SU-DHL-6 (cell line): Measurements from ENCODE around the gene BRIP1.

Source experiments
- H2AFZ ChIP-seq: fragments of 200-600 bp; sonication (generic); 2 replicates; pipeline ENCODE4 v1.6.1; 2014; ENCODE audit warnings: low read depth, mild to moderate bottlenecking, moderate library complexity, mixed read lengths, antibody characterized with exemption, low read length; ENCODE audit not compliant: severe bottlenecking
- H3F3A ChIP-seq: fragments of 200-600 bp; shearing (Covaris generic); 2 replicates; pipeline ENCODE4 v1.6.0; 2016; ENCODE audit warnings: antibody characterized with exemption, mild to moderate bottlenecking; ENCODE audit not compliant: insufficient read depth
- H3K27ac ChIP-seq: fragments of 200-600 bp; sonication (generic); 2 replicates; pipeline ENCODE4 v1.5.1; 2016; ENCODE audit warnings: low read depth, mild to moderate bottlenecking, low read length, moderate library complexity, mixed read lengths
- H3K27me3 ChIP-seq: fragments of 200-600 bp; sonication (generic), shearing (Covaris generic); 2 replicates; pipeline ENCODE4 v1.6.0; 2014; ENCODE audit warnings: mild to moderate bottlenecking, low read length
- H3K36me3 ChIP-seq: fragments of 200-600 bp; sonication (generic); 2 replicates; pipeline ENCODE4 v1.6.1; 2014; ENCODE audit warnings: mild to moderate bottlenecking, low read length, mixed read lengths
- H3K4me2 ChIP-seq: fragments of 300-600, 200-600 bp; shearing (Covaris generic), sonication (generic); 2 replicates; pipeline ENCODE4 v1.6.0; 2014; ENCODE audit warnings: low read length, low read depth, mild to moderate bottlenecking; ENCODE audit not compliant: poor library complexity, severe bottlenecking
- H3K4me3 ChIP-seq: fragments of 200-600 bp; sonication (generic); 2 replicates; pipeline ENCODE4 v1.5.1; 2014; ENCODE audit warnings: antibody characterized with exemption, low read length, mild to moderate bottlenecking, mixed read lengths; ENCODE audit not compliant: insufficient read depth, poor library complexity, severe bottlenecking
- H3K79me2 ChIP-seq: fragments of 200-600 bp; sonication (generic); 2 replicates; pipeline ENCODE4 v1.6.1; 2014; ENCODE audit warnings: mild to moderate bottlenecking, low read length, moderate library complexity; ENCODE audit not compliant: insufficient read depth
- H3K9ac ChIP-seq: fragments of 200-600 bp; sonication (generic); 2 replicates; pipeline ENCODE4 v1.7.0; 2014; ENCODE audit warnings: mild to moderate bottlenecking, low read length
- H3K9me2 ChIP-seq: fragments of 200-600 bp; sonication (generic); replicated peaks from 2 replicates; pipeline ENCODE4 v1.6.1; 2014; ENCODE audit warnings: low read length; ENCODE audit not compliant: insufficient read depth
- H3K9me3 ChIP-seq: fragments of 200-600 bp; sonication (generic); 2 replicates; pipeline ENCODE4 v1.6.1; 2014; ENCODE audit warnings: low read length, mixed read lengths; ENCODE audit not compliant: insufficient read depth
- H4K20me1 ChIP-seq: fragments of 200-600 bp; sonication (generic); 2 replicates; pipeline ENCODE4 v1.6.1; 2014; ENCODE audit warnings: low read depth, mild to moderate bottlenecking, antibody characterized with exemption, low read length, moderate library complexity, mixed read lengths
- EZH2phosphoT487 ChIP-seq: fragments of 200-600 bp; sonication (generic), shearing (Covaris generic); conservative IDR thresholded peaks from 2 replicates; pipeline ENCODE4 v1.6.1; 2018; ENCODE audit warnings: mild to moderate bottlenecking, antibody characterized with exemption, low read length, moderate library complexity, mixed read lengths
- TF ChIP-seq, protein P1 (sequence below): fragments of 200-600 bp; sonication (generic); IDR thresholded peaks from one replicate; pipeline ENCODE4 v1.5.1; 2017; ENCODE audit warnings: antibody characterized with exemption, mild to moderate bottlenecking, low read length, moderate library complexity; ENCODE audit not compliant: insufficient read depth, poor library complexity, severe bottlenecking

BRIP1 gene

DNA sequence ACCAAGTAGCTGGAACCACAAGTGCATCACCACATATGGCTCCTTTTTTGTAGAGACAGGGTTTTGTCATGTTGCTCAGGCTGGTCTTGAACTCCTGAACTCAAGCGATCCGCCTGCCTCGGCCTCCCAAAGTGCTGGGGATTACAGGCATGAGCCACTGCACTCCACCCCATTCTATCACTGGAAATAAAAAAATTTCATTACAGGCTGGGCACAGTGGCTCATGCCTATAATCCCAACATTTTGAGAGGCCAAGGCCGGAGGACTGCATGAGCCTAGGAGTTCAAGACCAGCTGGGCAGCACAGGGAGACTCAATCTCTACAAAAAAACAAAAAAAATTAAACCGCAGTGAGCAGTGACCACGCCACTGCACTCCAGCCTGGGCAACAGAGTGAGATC lies 60.1 kb downstream of the BRIP1 start:
- H3K9ac ChIP-seq: no peak overlapping the region
- H3K27ac ChIP-seq: no peak overlapping the region
- H3K9me3 ChIP-seq: no peaks in the 10 kb centered on the region
- H3K4me2 ChIP-seq: no peak overlapping the region
- no peaks in the 10 kb centered on the region; the same call in 1 of the 2 replicates for H3F3A ChIP-seq
- no peak overlapping the region for H3K4me3 ChIP-seq
- TF ChIP-seq, protein P1, sequence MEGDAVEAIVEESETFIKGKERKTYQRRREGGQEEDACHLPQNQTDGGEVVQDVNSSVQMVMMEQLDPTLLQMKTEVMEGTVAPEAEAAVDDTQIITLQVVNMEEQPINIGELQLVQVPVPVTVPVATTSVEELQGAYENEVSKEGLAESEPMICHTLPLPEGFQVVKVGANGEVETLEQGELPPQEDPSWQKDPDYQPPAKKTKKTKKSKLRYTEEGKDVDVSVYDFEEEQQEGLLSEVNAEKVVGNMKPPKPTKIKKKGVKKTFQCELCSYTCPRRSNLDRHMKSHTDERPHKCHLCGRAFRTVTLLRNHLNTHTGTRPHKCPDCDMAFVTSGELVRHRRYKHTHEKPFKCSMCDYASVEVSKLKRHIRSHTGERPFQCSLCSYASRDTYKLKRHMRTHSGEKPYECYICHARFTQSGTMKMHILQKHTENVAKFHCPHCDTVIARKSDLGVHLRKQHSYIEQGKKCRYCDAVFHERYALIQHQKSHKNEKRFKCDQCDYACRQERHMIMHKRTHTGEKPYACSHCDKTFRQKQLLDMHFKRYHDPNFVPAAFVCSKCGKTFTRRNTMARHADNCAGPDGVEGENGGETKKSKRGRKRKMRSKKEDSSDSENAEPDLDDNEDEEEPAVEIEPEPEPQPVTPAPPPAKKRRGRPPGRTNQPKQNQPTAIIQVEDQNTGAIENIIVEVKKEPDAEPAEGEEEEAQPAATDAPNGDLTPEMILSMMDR: no peak
- TF ChIP-seq EZH2phosphoT487: no peak
- H3K79me2 ChIP-seq: no peaks in the 10 kb centered on the region; the same call in 1 of the 2 replicates
- H3K27me3 ChIP-seq: no peaks in the 10 kb centered on the region
- no peaks in the 10 kb centered on the region for H4K20me1 ChIP-seq
- no peaks in the 10 kb centered on the region for H3K9me2 ChIP-seq
- H3K36me3 ChIP-seq: peaks cover 51% of the 10 kb centered on the region
- no peak overlapping the region for H2AFZ ChIP-seq

DNA sequence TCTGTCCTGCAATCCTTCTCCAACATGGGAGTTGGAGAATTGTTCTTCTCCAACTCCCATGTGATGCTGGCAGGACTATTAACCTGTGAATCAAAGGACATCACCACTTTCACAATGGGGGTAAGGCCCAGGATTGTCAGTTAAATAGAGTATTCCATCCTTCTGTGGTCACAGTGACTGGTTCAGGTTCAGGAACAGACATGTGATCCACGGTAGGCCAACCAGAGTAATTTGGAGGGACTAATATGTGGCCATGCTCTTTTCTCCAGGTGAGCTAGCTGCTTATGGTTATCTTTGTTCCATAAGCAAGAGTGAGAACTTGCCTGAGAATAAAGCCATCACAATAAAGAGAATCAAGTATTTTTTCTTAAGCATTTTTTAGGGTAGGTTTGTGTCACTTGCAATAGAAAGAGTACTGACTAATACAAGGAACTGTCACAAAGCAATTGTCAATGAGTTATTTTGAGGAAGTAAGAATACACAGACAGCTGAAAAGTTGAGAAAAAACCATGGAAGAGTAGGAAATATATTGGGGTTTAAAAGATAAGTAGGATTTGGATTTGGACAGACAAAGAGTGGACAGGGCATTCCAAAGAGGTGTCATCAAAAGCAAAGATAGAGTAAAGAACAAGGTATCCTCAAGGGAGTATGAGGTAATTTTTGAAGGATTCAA lies 63.4 kb downstream of the BRIP1 start:
- Histone ChIP-seq H3K4me3 (no peak overlapping the region), H3K4me2 (no peak overlapping the region), H3K9ac (no peak overlapping the region), H3K36me3 (peaks cover 66% of the 10 kb centered on the region), H3F3A (no peaks in the 10 kb centered on the region; the same call in 1 of the 2 replicates), H2AFZ (no peak overlapping the region), H4K20me1 (no peaks in the 10 kb centered on the region), H3K27ac (no peak overlapping the region), H3K9me3 (no peaks in the 10 kb centered on the region), H3K9me2 (no peaks in the 10 kb centered on the region), H3K79me2 (no peaks in the 10 kb centered on the region), H3K27me3 (no peaks in the 10 kb centered on the region)
- TF ChIP-seq, protein P1: no peak
- TF ChIP-seq EZH2phosphoT487: no peak

DNA sequence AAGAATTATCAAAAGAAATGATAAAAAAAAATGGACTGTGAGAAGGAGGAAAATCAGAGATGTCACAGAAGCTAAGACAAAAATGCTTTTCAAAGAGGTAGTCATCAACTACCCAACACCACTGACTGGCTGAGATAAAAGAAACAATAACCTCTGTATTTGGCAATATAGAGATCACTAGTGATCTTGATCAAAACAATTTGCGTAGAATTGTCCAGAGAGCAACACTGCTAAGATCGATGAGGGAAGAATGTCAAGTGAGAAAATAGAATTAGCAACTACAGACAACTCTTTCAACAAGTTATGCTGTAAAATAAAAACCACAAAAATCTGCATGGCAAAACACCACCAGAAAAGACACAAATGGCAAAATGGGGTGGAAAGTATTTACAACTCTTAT lies 66.0 kb downstream of the BRIP1 start:
- no peak overlapping the region for H2AFZ ChIP-seq
- no peak overlapping the region for H3K4me2 ChIP-seq
- no peak overlapping the region for H3K4me3 ChIP-seq
- no peak overlapping the region for H3K27ac ChIP-seq
- H3K79me2 ChIP-seq: no peaks in the 10 kb centered on the region
- peaks cover 65% of the 10 kb centered on the region for H3K36me3 ChIP-seq
- no peaks in the 10 kb centered on the region; the same call in 1 of the 2 replicates for H3F3A ChIP-seq
- H4K20me1 ChIP-seq: no peaks in the 10 kb centered on the region
- TF ChIP-seq, protein P1: no peak
- TF ChIP-seq EZH2phosphoT487: no peak
- H3K27me3 ChIP-seq: no peaks in the 10 kb centered on the region
- no peaks in the 10 kb centered on the region for H3K9me3 ChIP-seq
- H3K9me2 ChIP-seq: no peaks in the 10 kb centered on the region
- no peak overlapping the region for H3K9ac ChIP-seq
